NB4 (cell line): ENCODE results near the gene LCN6.
"Not testable (repeated sequence)": the region's sequence is repeated elsewhere in the genome, so short reads cannot be mapped to it uniquely, and the experiment has no call there.

ENCODE experiments used
- DNase-seq: peaks from one replicate; pipeline ENCODE4 v3.0.0; 2010; ENCODE audit warnings: low read depth
- H3K4me3 ChIP-seq: one replicate; pipeline ENCODE4 v1.5.1; 2011; ENCODE audit warnings: mild to moderate bottlenecking, low read depth, low read length, moderate library complexity
- CTCF ChIP-seq: IDR thresholded peaks from one replicate; pipeline ENCODE4 v1.5.1; 2012; ENCODE audit warnings: low read depth, low read length
- MAX ChIP-seq: IDR thresholded peaks from 2 replicates; pipeline ENCODE4 v1.6.1; 2011; ENCODE audit warnings: low read depth, low read length
- MYC ChIP-seq: IDR thresholded peaks from 2 replicates; pipeline ENCODE4 v1.6.1; 2011; ENCODE audit warnings: low read depth, low read length
- POLR2A ChIP-seq: IDR thresholded peaks from 2 replicates; pipeline ENCODE4 v1.6.1; 2011; ENCODE audit warnings: mild to moderate bottlenecking; ENCODE audit not compliant: insufficient read length; ENCODE audit errors: extremely low read depth

LCN6 gene

GRCh38 chr9:136789523-136789937, 41.2 kb upstream of the LCN6 start:
- H3K4me3 ChIP-seq, result no peak overlapping the region
- no peak for DNase-seq
- TF ChIP-seq POLR2A (no peak), MAX (no peak), CTCF (no peak), MYC (no peak)

- not testable (repeated sequence) for DNase-seq, H3K4me3 ChIP-seq
These were observed 40.6 kb upstream of the LCN6 start for GRCh38 chr9:136788644-136789522.

GRCh38 chr9:136787690-136788400, 39.5 kb upstream of the LCN6 start:
- peak; percentile 82 for DNase-seq
- no peak for TF ChIP-seq POLR2A
- TF ChIP-seq CTCF, result peak; percentile 62
- peak overlapping the region; percentile 36 for H3K4me3 ChIP-seq

DNA sequence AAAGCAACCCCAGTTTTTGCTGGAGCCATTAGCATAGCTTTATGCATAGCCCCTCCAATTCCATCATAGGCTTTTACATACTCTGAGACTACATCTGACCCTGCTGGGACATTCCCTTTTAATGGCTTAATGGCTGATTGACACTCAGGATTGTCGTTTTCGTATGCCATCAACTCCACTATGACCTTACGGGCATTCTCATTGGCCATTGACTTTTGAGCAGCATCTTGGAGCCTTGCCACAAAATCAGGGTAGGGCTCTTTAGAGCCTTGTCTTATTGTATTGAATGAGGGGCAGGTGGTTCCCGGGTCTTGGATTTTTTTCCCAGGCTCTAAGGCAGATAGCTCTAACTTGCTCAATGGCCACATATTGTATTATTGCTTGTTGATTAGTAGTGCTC, 38.7 kb upstream of the LCN6 start:
- not testable (repeated sequence) for DNase-seq, H3K4me3 ChIP-seq

DNA sequence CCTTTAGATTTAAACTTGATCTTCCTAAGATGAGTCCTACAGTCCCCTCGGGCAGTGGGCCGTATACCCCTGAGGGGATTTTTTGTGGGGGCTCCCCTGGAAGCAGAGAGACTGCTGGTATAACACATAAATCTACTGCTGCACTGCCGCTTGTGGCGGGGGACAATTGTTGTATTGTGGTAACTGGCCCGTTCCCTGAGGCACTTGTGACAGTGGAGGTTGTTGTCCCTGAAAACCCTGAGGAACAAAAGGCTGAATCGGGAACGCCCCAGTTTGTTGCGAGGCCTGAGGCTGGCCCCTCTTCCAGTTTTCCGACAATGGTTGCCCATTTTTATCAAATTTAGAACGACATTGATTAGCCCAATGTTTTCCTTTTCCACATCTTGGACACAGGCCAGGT, 38.1 kb upstream of the LCN6 start:
- H3K4me3 ChIP-seq, result no peak overlapping the region
- TF ChIP-seq MYC, result no peak
- no peak for TF ChIP-seq CTCF
- TF ChIP-seq POLR2A, result no peak
- no peak for TF ChIP-seq MAX
- no peak for DNase-seq

- not testable (repeated sequence) for DNase-seq, H3K4me3 ChIP-seq
These were observed 37.4 kb upstream of the LCN6 start for GRCh38 chr9:136785565-136786355.

GRCh38 chr9:136784997-136785361, 36.7 kb upstream of the LCN6 start:
- no peak overlapping the region for H3K4me3 ChIP-seq
- DNase-seq, result no peak
- no peak for TF ChIP-seq POLR2A
- no peak for TF ChIP-seq MAX
- no peak for TF ChIP-seq MYC
- no peak for TF ChIP-seq CTCF
